ENCODE results near the gene CXCR5. TPM values are rescaled to one million over a fixed set of nuclear protein-coding genes. Genes with fewer than 3 reads are reported as not detected.

The CXCR5 gene
- total and polyA plus RNA-seq, 4 donors: 0.06 to 0.92 TPM; not detected in 2

DNA sequence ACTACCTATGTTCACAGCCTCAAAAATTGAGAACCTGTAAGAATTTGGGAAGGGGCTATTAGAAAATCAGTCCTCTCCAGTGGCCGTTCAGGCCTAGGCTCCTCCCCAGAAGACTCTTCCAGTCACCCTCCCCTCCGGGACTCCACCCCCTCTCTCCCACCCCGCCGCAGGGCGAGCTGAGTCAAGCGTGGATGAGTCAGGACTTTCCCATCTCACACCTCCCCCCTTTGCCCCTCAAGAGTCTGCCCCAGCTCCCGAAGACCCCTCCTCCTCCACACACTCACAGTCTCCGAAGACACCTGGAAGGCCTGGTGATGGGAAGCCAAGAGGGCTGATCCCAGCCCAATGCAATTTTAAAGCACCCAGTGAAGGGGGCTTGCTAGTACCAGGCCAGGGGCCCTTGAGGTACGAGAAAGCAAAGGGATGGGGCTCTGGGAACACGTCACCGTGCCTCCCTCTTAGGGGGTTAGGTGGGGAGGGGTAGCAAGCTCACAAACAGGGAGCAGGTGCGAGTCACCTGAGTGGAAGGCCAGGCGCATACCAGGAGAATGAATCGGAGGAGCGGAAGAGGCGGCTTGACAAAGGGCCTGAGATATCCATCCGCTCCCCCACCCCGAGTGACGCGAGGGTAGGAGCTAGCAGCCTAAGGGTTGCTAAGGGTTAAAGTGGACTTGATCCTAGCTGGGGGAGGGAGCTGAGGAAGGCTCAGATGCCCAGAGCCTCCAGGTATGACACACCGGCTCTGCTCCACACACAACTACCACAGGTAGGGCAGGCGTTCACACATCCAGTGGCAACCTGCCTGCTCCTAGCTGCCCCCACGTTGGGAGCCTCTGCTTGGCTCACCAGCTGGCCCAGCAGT lies 28.4 kb downstream of the CXCR5 start:
- no peaks in the 10 kb centered on the region for H3K27me3 ChIP-seq (ENCODE audit: control insufficient read depth in 4 of 4, insufficient read depth in 4 of 4, low read length in 3 of 4)
- H3K27ac ChIP-seq (ENCODE audit: low read depth in 1 of 2, low read length in 2 of 2): peak overlapping the region; percentile 74 to 75
- peaks cover 31 to 85% (median 49%) of the 10 kb centered on the region in 4 donors for H3K4me1 ChIP-seq (ENCODE audit: control insufficient read depth in 4 of 4, insufficient read depth in 4 of 4, low read length in 3 of 4)
- peaks cover 0 to 4% (median 0%) of the 10 kb centered on the region in 4 donors for H3K36me3 ChIP-seq (ENCODE audit: control insufficient read depth in 4 of 4, insufficient read depth in 3 of 4, low read depth in 1 of 4, low read length in 3 of 4)
- no peak for DNase-seq (ENCODE audit: low spot score)
- TF ChIP-seq FOXA1 (IDR thresholded peaks at IDR 0.05) (no peak), JUND (IDR thresholded peaks at IDR 0.05) (no peak), EGR1 (IDR thresholded peaks at IDR 0.05; ENCODE audit: low read depth in 2 of 2) (no peak), SP1 (IDR thresholded peaks at IDR 0.05) (no peak), HNF4G (IDR thresholded peaks at IDR 0.05) (no peak), YY1 (IDR thresholded peaks at IDR 0.05) (no peak), GABPA (IDR thresholded peaks at IDR 0.05 in 1 of 2, conservative IDR thresholded peaks at IDR 0.05 in 1 of 2) (no peak), FOXA2 (IDR thresholded peaks at IDR 0.05) (no peak), RXRA (IDR thresholded peaks at IDR 0.05) (no peak), TAF1 (conservative IDR thresholded peaks at IDR 0.05) (no peak), RAD21 (IDR thresholded peaks at IDR 0.05) (no peak), NR2F2 (IDR thresholded peaks at IDR 0.05) (no peak), HNF4A (conservative IDR thresholded peaks at IDR 0.05) (no peak)
- TF ChIP-seq, protein P1, sequence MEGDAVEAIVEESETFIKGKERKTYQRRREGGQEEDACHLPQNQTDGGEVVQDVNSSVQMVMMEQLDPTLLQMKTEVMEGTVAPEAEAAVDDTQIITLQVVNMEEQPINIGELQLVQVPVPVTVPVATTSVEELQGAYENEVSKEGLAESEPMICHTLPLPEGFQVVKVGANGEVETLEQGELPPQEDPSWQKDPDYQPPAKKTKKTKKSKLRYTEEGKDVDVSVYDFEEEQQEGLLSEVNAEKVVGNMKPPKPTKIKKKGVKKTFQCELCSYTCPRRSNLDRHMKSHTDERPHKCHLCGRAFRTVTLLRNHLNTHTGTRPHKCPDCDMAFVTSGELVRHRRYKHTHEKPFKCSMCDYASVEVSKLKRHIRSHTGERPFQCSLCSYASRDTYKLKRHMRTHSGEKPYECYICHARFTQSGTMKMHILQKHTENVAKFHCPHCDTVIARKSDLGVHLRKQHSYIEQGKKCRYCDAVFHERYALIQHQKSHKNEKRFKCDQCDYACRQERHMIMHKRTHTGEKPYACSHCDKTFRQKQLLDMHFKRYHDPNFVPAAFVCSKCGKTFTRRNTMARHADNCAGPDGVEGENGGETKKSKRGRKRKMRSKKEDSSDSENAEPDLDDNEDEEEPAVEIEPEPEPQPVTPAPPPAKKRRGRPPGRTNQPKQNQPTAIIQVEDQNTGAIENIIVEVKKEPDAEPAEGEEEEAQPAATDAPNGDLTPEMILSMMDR (IDR thresholded peaks at IDR 0.05; ENCODE audit: low read depth, low read length, missing input control): no peak
- TF ChIP-seq, protein P2, sequence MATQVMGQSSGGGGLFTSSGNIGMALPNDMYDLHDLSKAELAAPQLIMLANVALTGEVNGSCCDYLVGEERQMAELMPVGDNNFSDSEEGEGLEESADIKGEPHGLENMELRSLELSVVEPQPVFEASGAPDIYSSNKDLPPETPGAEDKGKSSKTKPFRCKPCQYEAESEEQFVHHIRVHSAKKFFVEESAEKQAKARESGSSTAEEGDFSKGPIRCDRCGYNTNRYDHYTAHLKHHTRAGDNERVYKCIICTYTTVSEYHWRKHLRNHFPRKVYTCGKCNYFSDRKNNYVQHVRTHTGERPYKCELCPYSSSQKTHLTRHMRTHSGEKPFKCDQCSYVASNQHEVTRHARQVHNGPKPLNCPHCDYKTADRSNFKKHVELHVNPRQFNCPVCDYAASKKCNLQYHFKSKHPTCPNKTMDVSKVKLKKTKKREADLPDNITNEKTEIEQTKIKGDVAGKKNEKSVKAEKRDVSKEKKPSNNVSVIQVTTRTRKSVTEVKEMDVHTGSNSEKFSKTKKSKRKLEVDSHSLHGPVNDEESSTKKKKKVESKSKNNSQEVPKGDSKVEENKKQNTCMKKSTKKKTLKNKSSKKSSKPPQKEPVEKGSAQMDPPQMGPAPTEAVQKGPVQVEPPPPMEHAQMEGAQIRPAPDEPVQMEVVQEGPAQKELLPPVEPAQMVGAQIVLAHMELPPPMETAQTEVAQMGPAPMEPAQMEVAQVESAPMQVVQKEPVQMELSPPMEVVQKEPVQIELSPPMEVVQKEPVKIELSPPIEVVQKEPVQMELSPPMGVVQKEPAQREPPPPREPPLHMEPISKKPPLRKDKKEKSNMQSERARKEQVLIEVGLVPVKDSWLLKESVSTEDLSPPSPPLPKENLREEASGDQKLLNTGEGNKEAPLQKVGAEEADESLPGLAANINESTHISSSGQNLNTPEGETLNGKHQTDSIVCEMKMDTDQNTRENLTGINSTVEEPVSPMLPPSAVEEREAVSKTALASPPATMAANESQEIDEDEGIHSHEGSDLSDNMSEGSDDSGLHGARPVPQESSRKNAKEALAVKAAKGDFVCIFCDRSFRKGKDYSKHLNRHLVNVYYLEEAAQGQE (IDR thresholded peaks at IDR 0.05): no peak
- TF ChIP-seq, protein P3, sequence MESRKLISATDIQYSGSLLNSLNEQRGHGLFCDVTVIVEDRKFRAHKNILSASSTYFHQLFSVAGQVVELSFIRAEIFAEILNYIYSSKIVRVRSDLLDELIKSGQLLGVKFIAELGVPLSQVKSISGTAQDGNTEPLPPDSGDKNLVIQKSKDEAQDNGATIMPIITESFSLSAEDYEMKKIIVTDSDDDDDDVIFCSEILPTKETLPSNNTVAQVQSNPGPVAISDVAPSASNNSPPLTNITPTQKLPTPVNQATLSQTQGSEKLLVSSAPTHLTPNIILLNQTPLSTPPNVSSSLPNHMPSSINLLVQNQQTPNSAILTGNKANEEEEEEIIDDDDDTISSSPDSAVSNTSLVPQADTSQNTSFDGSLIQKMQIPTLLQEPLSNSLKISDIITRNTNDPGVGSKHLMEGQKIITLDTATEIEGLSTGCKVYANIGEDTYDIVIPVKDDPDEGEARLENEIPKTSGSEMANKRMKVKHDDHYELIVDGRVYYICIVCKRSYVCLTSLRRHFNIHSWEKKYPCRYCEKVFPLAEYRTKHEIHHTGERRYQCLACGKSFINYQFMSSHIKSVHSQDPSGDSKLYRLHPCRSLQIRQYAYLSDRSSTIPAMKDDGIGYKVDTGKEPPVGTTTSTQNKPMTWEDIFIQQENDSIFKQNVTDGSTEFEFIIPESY (IDR thresholded peaks at IDR 0.05): no peak
- TF ChIP-seq, protein P4, sequence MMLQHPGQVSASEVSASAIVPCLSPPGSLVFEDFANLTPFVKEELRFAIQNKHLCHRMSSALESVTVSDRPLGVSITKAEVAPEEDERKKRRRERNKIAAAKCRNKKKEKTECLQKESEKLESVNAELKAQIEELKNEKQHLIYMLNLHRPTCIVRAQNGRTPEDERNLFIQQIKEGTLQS (IDR thresholded peaks at IDR 0.05): no peak
- TF ChIP-seq, protein P5, sequence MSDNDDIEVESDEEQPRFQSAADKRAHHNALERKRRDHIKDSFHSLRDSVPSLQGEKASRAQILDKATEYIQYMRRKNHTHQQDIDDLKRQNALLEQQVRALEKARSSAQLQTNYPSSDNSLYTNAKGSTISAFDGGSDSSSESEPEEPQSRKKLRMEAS (IDR thresholded peaks at IDR 0.05): no peak
- no peaks in the 10 kb centered on the region for H3K9me3 ChIP-seq (ENCODE audit: control insufficient read depth in 4 of 4, low read length in 3 of 4)
- WGBS: 54% methylated on average over 23 of the region's 23 CpGs
- H3K9ac ChIP-seq (ENCODE audit: low read depth in 1 of 2, low read length in 2 of 2): peak overlapping the region in 1 of 2 donors; percentile 33
- no peak overlapping the region for H3K4me3 ChIP-seq (ENCODE audit: low read depth in 1 of 3, low read length in 3 of 3)

All from liver (tissue), 9 donors.